PFSK-1 (cell line): ENCODE results near the gene JAK1.

Source experiments
- FOXP2 ChIP-seq: optimal IDR thresholded peaks from 2 replicates; pipeline ENCODE3; 2011; ENCODE audit warnings: borderline replicate concordance, control low read depth, inconsistent platforms; ENCODE audit not compliant: insufficient read depth; ENCODE audit errors: extremely low read length, extremely low read depth
- POLR2AphosphoS5 ChIP-seq: IDR thresholded peaks from 2 replicates; pipeline ENCODE4 v1.6.1; 2012; ENCODE audit warnings: low read depth, mild to moderate bottlenecking, control low read depth, low read length, moderate library complexity
- REST ChIP-seq, 2 experiments: IDR thresholded peaks; 2 replicates each; pipeline versions ENCODE4 v1.6.1 to v1.8.0; 2011 to 2012; ENCODE audit warnings: low read depth in 2 of 2, low read length in 2 of 2, control low read depth in 1 of 2, inconsistent platforms in 1 of 2, mild to moderate bottlenecking in 1 of 2, moderate library complexity in 1 of 2; ENCODE audit not compliant: insufficient read depth in 1 of 2
- SIN3A ChIP-seq: IDR thresholded peaks from 2 replicates; pipeline ENCODE4 v1.6.1; 2012; ENCODE audit warnings: mild to moderate bottlenecking, low read length, moderate library complexity, borderline replicate concordance; ENCODE audit not compliant: insufficient read depth
- TAF1 ChIP-seq: IDR thresholded peaks from 2 replicates; pipeline ENCODE4 v1.6.1; 2012; ENCODE audit warnings: low read length, control low read depth, borderline replicate concordance; ENCODE audit not compliant: insufficient read depth

DNA sequence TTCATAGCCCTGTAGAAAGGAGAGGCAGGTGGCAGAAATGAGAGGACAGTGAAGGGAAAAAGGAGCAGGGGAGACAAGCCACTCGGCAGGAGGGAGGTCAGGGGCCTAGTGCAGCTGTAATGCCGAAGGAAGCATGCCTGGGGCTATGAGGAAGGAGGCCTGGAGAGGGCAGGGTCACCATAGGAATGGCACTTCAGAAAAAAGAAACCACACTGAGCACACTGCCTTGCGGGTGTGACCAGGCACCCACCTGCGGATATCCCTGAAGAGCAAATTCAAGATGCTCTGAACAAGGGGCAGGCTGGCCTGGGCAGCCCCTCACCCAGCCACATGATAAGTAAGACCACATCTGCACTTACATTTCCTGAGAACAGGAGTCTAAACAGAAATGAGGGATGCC lies 104.7 kb downstream of the JAK1 start:
- no peak for TF ChIP-seq REST (IDR thresholded peaks at IDR 0.05; ENCODE audit: insufficient read depth in 1 of 2, low read depth in 2 of 2, low read length in 2 of 2)
- no peak for TF ChIP-seq SIN3A
- TF ChIP-seq POLR2AphosphoS5, result no peak
- no peak for TF ChIP-seq TAF1
- no peak for TF ChIP-seq FOXP2
